Activated naive CD8-positive, alpha-beta T cell treated with anti-CD3 and anti-CD28 coated beads, Interleukin-2, amount 10 ng/mL, durations not matched to agents 7 days and 5 days (primary cell): ENCODE data around the gene DHX35. TPM values are rescaled to one million over a fixed set of nuclear protein-coding genes. Genes with fewer than 3 reads are reported as not detected.
"Not testable (repeated sequence)": the region's sequence is repeated elsewhere in the genome, so short reads cannot be mapped to it uniquely, and the experiment has no call there.

Experiments used
- ATAC-seq: fragments of 150-1000 bp; cut with Tn5 transposase; one replicate; pipeline ENCODE4 v1.10.0; 2021; ENCODE audit warnings: low read depth, moderate library complexity
- POLR2A ChIA-PET: fragments of 350-600 bp; sonication (Branson Sonifier 250); formaldehyde crosslinking; loops from one replicate; lab custom pipeline; 2021; ENCODE audit warnings: antibody characterized with exemption; lab: Charles Lee
- DNase-seq: peaks from one replicate; pipeline ENCODE4 v3.0.0; 2021
- H3K27ac Mint-ChIP-seq: one replicate; pipeline ENCODE4 v1.8.0; 2022; ENCODE audit warnings: mild to moderate bottlenecking, mixed read lengths
- H3K27me3 Mint-ChIP-seq: one replicate; pipeline ENCODE4 v1.8.0; 2022; ENCODE audit warnings: mild to moderate bottlenecking, moderate library complexity, mixed read lengths
- H3K36me3 Mint-ChIP-seq: one replicate; pipeline ENCODE4 v1.8.0; 2021; ENCODE audit warnings: mild to moderate bottlenecking, mixed read lengths
- H3K4me1 Mint-ChIP-seq: one replicate; pipeline ENCODE4 v1.8.0; 2021; ENCODE audit warnings: mixed read lengths
- H3K4me3 Mint-ChIP-seq: one replicate; pipeline ENCODE4 v1.8.0; 2022; ENCODE audit warnings: mild to moderate bottlenecking, moderate library complexity, mixed read lengths
- H3K9me3 Mint-ChIP-seq: one replicate; pipeline ENCODE4 v1.8.0; 2021; ENCODE audit warnings: mixed read lengths
- total RNA-seq, 2 experiments: library from RNA; stranded (reverse); gene quantifications; one replicate each; pipeline ENCODE4 v1.2.3, GENCODE V29; 2021

The DHX35 gene
- total RNA-seq, 2 experiments from 2014 or later = 10.3 to 10.7 TPM

GRCh38 chr20:38950254-38950653, 11.9 kb upstream of the DHX35 start:
- no peak overlapping the region for H3K27ac Mint-ChIP-seq
- no peaks in the 10 kb centered on the region for H3K9me3 Mint-ChIP-seq
- DNase-seq = no peak
- POLR2A ChIA-PET = interaction anchor here (1.0 kb wide), 1 partner anchor 12 kb away, joined by 4 read pairs; the partner anchor contains the start of gene DHX35
- peaks cover 52% of the 10 kb centered on the region for H3K36me3 Mint-ChIP-seq
- H3K27me3 Mint-ChIP-seq = no peaks in the 10 kb centered on the region
- no peak for ATAC-seq
- H3K4me3 Mint-ChIP-seq = no peak overlapping the region
- no peaks in the 10 kb centered on the region for H3K4me1 Mint-ChIP-seq

GRCh38 chr20:38951611-38952010, 10.5 kb upstream of the DHX35 start:
- no peak for DNase-seq
- H3K9me3 Mint-ChIP-seq = no peaks in the 10 kb centered on the region
- POLR2A ChIA-PET = interaction anchor here (0.5 to 1.0 kb wide), 2 partner anchors 25 to 859 kb away, joined by 5 to 6 read pairs; partner anchors contain the start of gene FAM83D
- peaks cover 45% of the 10 kb centered on the region for H3K36me3 Mint-ChIP-seq
- no peak overlapping the region for H3K4me3 Mint-ChIP-seq
- H3K4me1 Mint-ChIP-seq = no peaks in the 10 kb centered on the region
- no peaks in the 10 kb centered on the region for H3K27me3 Mint-ChIP-seq
- ATAC-seq = no peak
- H3K27ac Mint-ChIP-seq = no peak overlapping the region

- POLR2A ChIA-PET = interaction anchor here (1.0 kb wide), 1 partner anchor 25 kb away, joined by 5 read pairs; the partner anchor contains the start of gene FAM83D
- H3K4me1 Mint-ChIP-seq = no peaks in the 10 kb centered on the region
Observed at GRCh38 chr20:38952153-38952552, 10.0 kb upstream of the DHX35 start.

GRCh38 chr20:38953630-38954340, 8.4 kb upstream of the DHX35 start:
- ATAC-seq (no peak), DNase-seq (no peak)
- H3K9me3 Mint-ChIP-seq = no peaks in the 10 kb centered on the region
- H3K4me3 Mint-ChIP-seq = no peak overlapping the region
- peaks cover 29% of the 10 kb centered on the region for H3K36me3 Mint-ChIP-seq
- POLR2A ChIA-PET = interaction anchor here (1.2 kb wide), 1 partner anchor 8 kb away, joined by 3 read pairs; the partner anchor contains the start of gene DHX35
- H3K27ac Mint-ChIP-seq = no peak overlapping the region
- H3K27me3 Mint-ChIP-seq = no peaks in the 10 kb centered on the region
- H3K4me1 Mint-ChIP-seq = no peaks in the 10 kb centered on the region

More at GRCh38 chr20:38952153-38952552, 10.0 kb upstream of the DHX35 start:
- no peak overlapping the region for H3K4me3 Mint-ChIP-seq
- no peaks in the 10 kb centered on the region for H3K27me3 Mint-ChIP-seq
- ATAC-seq (no peak), DNase-seq (no peak)
- peaks cover 40% of the 10 kb centered on the region for H3K36me3 Mint-ChIP-seq
- no peak overlapping the region for H3K27ac Mint-ChIP-seq
- no peaks in the 10 kb centered on the region for H3K9me3 Mint-ChIP-seq

GRCh38 chr20:38957235-38957876, 4.8 kb upstream of the DHX35 start:
- Mint-ChIP-seq H3K9me3 (no peaks in the 10 kb centered on the region), H3K36me3 (peaks cover 8% of the 10 kb centered on the region), H3K4me3 (no peak overlapping the region), H3K27ac (no peak overlapping the region), H3K27me3 (no peaks in the 10 kb centered on the region), H3K4me1 (peaks cover 9% of the 10 kb centered on the region)
- ATAC-seq = no peak
- no peak for DNase-seq
- POLR2A ChIA-PET = no interaction called here

- POLR2A ChIA-PET = no interaction called here
- Mint-ChIP-seq H3K27me3 (no peaks in the 10 kb centered on the region), H3K36me3 (peaks cover 7% of the 10 kb centered on the region), H3K9me3 (no peaks in the 10 kb centered on the region), H3K4me3 (no peak overlapping the region), H3K27ac (no peak overlapping the region), H3K4me1 (peaks cover 13% of the 10 kb centered on the region)
- DNase-seq (no peak), ATAC-seq (no peak)
Observed at GRCh38 chr20:38957915-38958485, 4.1 kb upstream of the DHX35 start.

- H3K27ac Mint-ChIP-seq, H3K36me3 Mint-ChIP-seq, DNase-seq, H3K27me3 Mint-ChIP-seq, ATAC-seq, POLR2A ChIA-PET, H3K9me3 Mint-ChIP-seq: not testable (repeated sequence)
- peak overlapping the region; percentile 6 for H3K4me3 Mint-ChIP-seq
- peaks cover 28% of the 10 kb centered on the region for H3K4me1 Mint-ChIP-seq
Observed at GRCh38 chr20:38960187-38960687, 1.9 kb upstream of the DHX35 start.

- H3K27me3 Mint-ChIP-seq = no peaks in the 10 kb centered on the region
- DNase-seq = no peak
- ATAC-seq = no peak
- peak overlapping the region; percentile 95 for H3K27ac Mint-ChIP-seq
- peaks cover 9% of the 10 kb centered on the region for H3K36me3 Mint-ChIP-seq
- H3K9me3 Mint-ChIP-seq = no peaks in the 10 kb centered on the region
- H3K4me1 Mint-ChIP-seq = peaks cover 31% of the 10 kb centered on the region
- POLR2A ChIA-PET = interaction anchor here (0.6 to 2.8 kb wide), 13 partner anchors 11 to 515 kb away, joined by 3 to 14 read pairs (median 4); partner anchors contain the start of gene FAM83D
- peak overlapping the region; percentile 95 for H3K4me3 Mint-ChIP-seq
Observed at GRCh38 chr20:38961530-38962043, 557 bp upstream of the DHX35 start.

GRCh38 chr20:38962928-38963401, 821 bp downstream of the DHX35 start:
- no peaks in the 10 kb centered on the region for H3K27me3 Mint-ChIP-seq
- peak overlapping the region; percentile 95 for H3K27ac Mint-ChIP-seq
- H3K4me1 Mint-ChIP-seq = peaks cover 33% of the 10 kb centered on the region
- DNase-seq (no peak), ATAC-seq (no peak)
- no peaks in the 10 kb centered on the region for H3K9me3 Mint-ChIP-seq
- POLR2A ChIA-PET = interaction anchor here (0.6 to 2.8 kb wide), 11 partner anchors 10 to 490 kb away, joined by 3 to 14 read pairs (median 4); partner anchors contain the start of genes FAM83D and RALGAPB
- H3K36me3 Mint-ChIP-seq = peaks cover 12% of the 10 kb centered on the region
- peak overlapping the region; percentile 95 for H3K4me3 Mint-ChIP-seq

- no peak for DNase-seq
- no peak for ATAC-seq
- H3K27ac Mint-ChIP-seq = no peak overlapping the region
- POLR2A ChIA-PET = interaction anchor here (1.7 to 2.8 kb wide), 3 partner anchors 9 to 37 kb away, joined by 5 to 14 read pairs (median 10); partner anchors contain the start of gene FAM83D
- H3K4me1 Mint-ChIP-seq = peaks cover 35% of the 10 kb centered on the region
- H3K27me3 Mint-ChIP-seq = no peaks in the 10 kb centered on the region
- H3K9me3 Mint-ChIP-seq = no peaks in the 10 kb centered on the region
- no peak overlapping the region for H3K4me3 Mint-ChIP-seq
- peaks cover 12% of the 10 kb centered on the region for H3K36me3 Mint-ChIP-seq
Observed at GRCh38 chr20:38963745-38964144, 1.6 kb downstream of the DHX35 start.

- POLR2A ChIA-PET = no interaction called here
- Mint-ChIP-seq H3K4me1 (peaks cover 35% of the 10 kb centered on the region), H3K4me3 (no peak overlapping the region)
Observed at GRCh38 chr20:38965264-38965663, 3.1 kb downstream of the DHX35 start.

GRCh38 chr20:38968090-38968489, 5.9 kb downstream of the DHX35 start:
- POLR2A ChIA-PET = no interaction called here
- Mint-ChIP-seq H3K9me3 (no peaks in the 10 kb centered on the region), H3K4me3 (no peak overlapping the region), H3K27me3 (no peaks in the 10 kb centered on the region), H3K27ac (no peak overlapping the region), H3K36me3 (peaks cover 30% of the 10 kb centered on the region), H3K4me1 (peaks cover 26% of the 10 kb centered on the region)
- DNase-seq (no peak), ATAC-seq (no peak)

More at GRCh38 chr20:38965264-38965663, 3.1 kb downstream of the DHX35 start:
- no peaks in the 10 kb centered on the region for H3K27me3 Mint-ChIP-seq
- no peak overlapping the region for H3K27ac Mint-ChIP-seq
- peaks cover 13% of the 10 kb centered on the region for H3K36me3 Mint-ChIP-seq
- ATAC-seq = no peak
- H3K9me3 Mint-ChIP-seq = no peaks in the 10 kb centered on the region
- DNase-seq = no peak

- Mint-ChIP-seq H3K4me3 (no peak overlapping the region), H3K36me3 (peaks cover 33% of the 10 kb centered on the region), H3K27me3 (no peaks in the 10 kb centered on the region), H3K27ac (no peak overlapping the region), H3K4me1 (peaks cover 18% of the 10 kb centered on the region), H3K9me3 (no peaks in the 10 kb centered on the region)
- POLR2A ChIA-PET = no interaction called here
- DNase-seq = no peak
- no peak for ATAC-seq
Observed at GRCh38 chr20:38969708-38970107, 7.6 kb downstream of the DHX35 start.
